SH-SY5Y (cell line): ENCODE data around the gene MRPL24.

ENCODE experiments used
- GATA2 ChIP-seq: IDR thresholded peaks from 2 replicates; pipeline ENCODE4 v1.6.1; 2011; ENCODE audit warnings: mild to moderate bottlenecking, low read depth, low read length
- GATA3 ChIP-seq: IDR thresholded peaks from 2 replicates; pipeline ENCODE4 v1.6.1; 2011; ENCODE audit warnings: low read depth, mild to moderate bottlenecking, low read length, moderate library complexity

DNA sequence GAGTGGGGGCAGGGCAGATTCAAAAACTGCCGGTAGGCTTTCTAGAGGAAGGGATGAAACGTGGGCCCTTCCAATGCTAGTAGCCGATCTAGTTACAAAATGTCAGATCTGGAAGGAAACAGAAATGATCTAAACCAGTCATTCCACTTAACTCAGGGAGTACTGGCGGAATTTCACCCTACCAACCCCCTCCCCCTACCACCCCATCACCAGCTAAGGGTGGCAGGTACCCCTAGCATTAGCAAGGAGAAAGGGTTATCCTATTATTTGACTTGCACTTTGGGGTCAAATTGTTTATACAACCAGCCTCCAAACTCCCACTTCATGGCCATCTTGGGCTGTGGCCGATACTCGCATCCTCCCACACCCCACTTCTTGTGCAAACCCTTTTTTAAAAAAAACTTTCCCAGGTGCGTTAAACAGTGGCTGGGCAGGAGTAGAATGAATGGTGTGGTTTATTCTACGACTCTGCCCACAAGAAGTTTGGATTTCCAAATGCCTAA, 644 bp upstream of the MRPL24 start:
- TF ChIP-seq GATA2, result no peak
- no peak for TF ChIP-seq GATA3
